Heart left ventricle (tissue), 16 donors: ENCODE results near the gene DDX31. TPM values are rescaled to one million over a fixed set of nuclear protein-coding genes. Genes with fewer than 3 reads are reported as not detected.

ENCODE experiments used
- ATAC-seq, 4 donors: fragments of 200-7000 bp; cut with Tn5 transposase; one replicate each; pipeline ENCODE4 v1.9.1; 2020 to 2022; ENCODE audit warnings: moderate library complexity in 4 of 4, mild to moderate bottlenecking in 3 of 4, moderate number of reproducible peaks in 1 of 4
- DNase-seq, 5 donors: peaks; one replicate each; pipeline ENCODE4 v3.0.0-alpha.2; 2020
- H3K27ac ChIP-seq, 12 donors: fragments of 200-600 bp; sonication (generic) in 4 of 12; one replicate each; pipeline versions ENCODE4 v1.5.0 to v1.8.0; 2016 to 2022; ENCODE audit warnings: mild to moderate bottlenecking in 2 of 12
- H3K27me3 ChIP-seq, 9 donors: fragments of 200-600 bp; sonication (generic) in 2 of 9; one replicate each; pipeline versions ENCODE4 v1.5.1 to v1.8.0; 2016 to 2022; ENCODE audit warnings: mild to moderate bottlenecking in 3 of 9
- H3K36me3 ChIP-seq, 9 donors: fragments of 200-600 bp; sonication (generic) in 2 of 9; one replicate each; pipeline versions ENCODE4 v1.5.0 to v1.8.0; 2018 to 2022; ENCODE audit warnings: mild to moderate bottlenecking in 2 of 9
- H3K4me1 ChIP-seq, 12 donors: fragments of 200-600 bp; sonication (generic) in 4 of 12; one replicate each; pipeline versions ENCODE4 v1.5.0 to v1.8.0; 2016 to 2022; ENCODE audit warnings: mild to moderate bottlenecking in 3 of 12
- H3K4me3 ChIP-seq, 12 donors: fragments of 200-600 bp; sonication (generic) in 4 of 12; one replicate each; pipeline versions ENCODE4 v1.5.0 to v1.8.0; 2017 to 2022; ENCODE audit warnings: mild to moderate bottlenecking in 9 of 12, moderate library complexity in 4 of 12
- H3K9me3 ChIP-seq, 12 donors: fragments of 200-600 bp; sonication (generic) in 4 of 12; one replicate each; pipeline versions ENCODE4 v1.5.0 to v1.8.0; 2016 to 2022; ENCODE audit warnings: mild to moderate bottlenecking in 1 of 12
- POLR2A ChIP-seq, 2 donors: fragments of 450-650 bp; IDR thresholded peaks; one replicate each; pipeline ENCODE4 v1.6.1; 2017; ENCODE audit warnings: antibody characterized with exemption in 2 of 2, mild to moderate bottlenecking in 2 of 2, moderate library complexity in 2 of 2
- WGBS, 4 donors: extraction: QIAGEN DNeasy Blood & Tissue Kit in 2 of 4; methylation state at CpG; one replicate each; pipeline versions ENCODE4 v1.1.5 to v1.1.7; 2013 to 2018; 5-methylcytosine and 5-hydroxymethylcytosine counted together
- intact Hi-C, 10 donors: fragments of 100-400 bp; cut with DNase I; formaldehyde crosslinking; loops; one replicate each; pipeline versions ENCODE4 v1.11.1 to v1.14.2; 2022
- polyA plus RNA-seq, 2 donors: library from polyadenylated mRNA; stranded (reverse); fragments of 200-250 nt; gene quantifications; one replicate each; pipeline ENCODE4 v1.2.3, GENCODE V29; 2013
- total RNA-seq, 9 donors: library from RNA; depleted of rRNA in 2 of 9; stranded (reverse); fragments of >200 nt in 2 of 9; fragmentation: NEBNext Ultra II Directional in 3 of 9; extraction: Animal tissue kit (Norgen Biotek cat#: 25700) in 3 of 9; gene quantifications; one replicate each; pipeline versions ENCODE4 v1.1.0 to v1.2.4, GENCODE V29; 2016 to 2023
- TF ChIP-seq, protein P1 (sequence below), 12 donors: fragments of 200-600 bp; sonication (generic) in 4 of 12; IDR thresholded peaks; one replicate each; pipeline versions ENCODE4 v1.5.0 to v1.8.0; 2018 to 2022; ENCODE audit warnings: antibody characterized with exemption in 12 of 12, mild to moderate bottlenecking in 5 of 12
- donor health status: ischemic (EF 13 %, LVEDD 7.1; RV severe dilation, severe dysfunction).
- donor health status: healthy with polysubstance abuse.
- donor health status: DM: no; HTN: yes; CAD: no.
- donor health status: DM: no; HTN: no; CAD: no.
- donor health status: ischemic (EF 25% LVEDD 6.9; RV normal size, moderate dysfunction).
- donor health status: ischemic (EF 25% LVEDD 5.7; RV mildly dilated, moderate dysfunction).
- donor health status: healthy.
- donor health status: DM: yes; HTN: yes; CAD: no.
- donor health status: ischemic (EF 35%, LVEDD 5.7; RV mildly dilated, moderate dysfunction).
- donor health status: nonischemic (EF 11% LVEDD 7.7; RV severe dilation, severe dysfunction).
- donor health status: DM: yes; HTN: yes; CAD: no.
- donor health status: PGD.
- donor health status: ischemic (EF 29% LVEDD 5.4; RV normal size, mild dysfunction).
- donor health status: nonischemic (EF 23%, LVEDD 6.1; RV moderate dilation, normal function).

Gene DDX31
- total and polyA plus RNA-seq, 11 donors = 2.4 to 7.0 (median 5.1) TPM

DNA sequence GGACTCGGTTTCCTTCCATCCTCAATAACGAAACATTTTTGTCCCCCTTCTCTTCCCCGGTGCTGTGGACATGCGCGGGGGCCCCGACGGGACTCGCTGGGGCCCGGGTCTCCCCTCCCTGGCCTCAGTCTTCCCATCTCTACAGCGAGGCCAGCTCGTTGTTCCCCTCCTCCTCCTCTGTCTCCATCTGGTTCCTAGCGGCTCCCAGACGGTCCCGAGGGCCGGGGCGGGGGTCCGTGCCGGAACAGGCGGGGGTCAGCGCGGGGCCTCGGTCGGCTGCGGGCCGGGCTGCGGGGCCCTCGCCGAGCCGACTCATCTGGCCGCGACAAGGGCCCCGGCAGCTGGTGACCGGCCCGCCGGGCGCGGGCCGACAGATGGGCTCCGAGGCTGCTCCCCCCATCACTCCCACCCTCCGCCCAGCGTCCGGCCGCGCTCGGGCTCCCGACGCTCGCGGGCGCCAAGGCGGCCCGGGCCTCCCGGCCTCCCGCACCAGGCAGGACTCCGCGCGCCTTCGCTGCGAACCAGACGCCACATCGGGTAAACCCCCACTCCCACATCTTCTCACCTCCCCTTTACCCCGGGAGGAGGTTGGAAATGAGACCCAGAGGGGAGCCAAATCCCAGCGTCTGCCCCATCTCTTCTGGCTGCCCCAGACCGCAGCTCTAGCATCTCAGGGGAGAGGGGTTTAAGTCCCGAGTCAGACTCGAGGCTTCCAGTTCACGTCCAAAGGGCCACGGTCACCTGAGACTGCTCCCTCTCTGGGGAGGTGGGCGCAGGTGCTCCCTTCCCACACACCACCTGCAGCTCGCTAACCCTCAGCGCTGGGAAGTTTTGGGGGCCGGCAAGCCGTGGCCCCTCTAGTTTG, 79.2 kb downstream of the DDX31 start:
- intact Hi-C loops = no loop called here
- H3K27me3 ChIP-seq = peaks cover 49 to 68% (median 64%) of the 10 kb centered on the region in 9 donors
- no peak for DNase-seq
- H3K36me3 ChIP-seq = peaks cover 0 to 26% (median 15%) of the 10 kb centered on the region in 9 donors
- WGBS, 4 donors = 2 to 4% (median 3%) methylated on average over 29 to 73 of the region's 73 CpGs
- H3K9me3 ChIP-seq = no peaks in the 10 kb centered on the region
- H3K4me3 ChIP-seq = no peak overlapping the region
- ATAC-seq = no peak
- no peak overlapping the region for H3K27ac ChIP-seq
- peaks cover 0 to 32% (median 1%) of the 10 kb centered on the region in 12 donors for H3K4me1 ChIP-seq
- no peak for TF ChIP-seq POLR2A (IDR thresholded peaks at IDR 0.05)
- TF ChIP-seq, protein P1, sequence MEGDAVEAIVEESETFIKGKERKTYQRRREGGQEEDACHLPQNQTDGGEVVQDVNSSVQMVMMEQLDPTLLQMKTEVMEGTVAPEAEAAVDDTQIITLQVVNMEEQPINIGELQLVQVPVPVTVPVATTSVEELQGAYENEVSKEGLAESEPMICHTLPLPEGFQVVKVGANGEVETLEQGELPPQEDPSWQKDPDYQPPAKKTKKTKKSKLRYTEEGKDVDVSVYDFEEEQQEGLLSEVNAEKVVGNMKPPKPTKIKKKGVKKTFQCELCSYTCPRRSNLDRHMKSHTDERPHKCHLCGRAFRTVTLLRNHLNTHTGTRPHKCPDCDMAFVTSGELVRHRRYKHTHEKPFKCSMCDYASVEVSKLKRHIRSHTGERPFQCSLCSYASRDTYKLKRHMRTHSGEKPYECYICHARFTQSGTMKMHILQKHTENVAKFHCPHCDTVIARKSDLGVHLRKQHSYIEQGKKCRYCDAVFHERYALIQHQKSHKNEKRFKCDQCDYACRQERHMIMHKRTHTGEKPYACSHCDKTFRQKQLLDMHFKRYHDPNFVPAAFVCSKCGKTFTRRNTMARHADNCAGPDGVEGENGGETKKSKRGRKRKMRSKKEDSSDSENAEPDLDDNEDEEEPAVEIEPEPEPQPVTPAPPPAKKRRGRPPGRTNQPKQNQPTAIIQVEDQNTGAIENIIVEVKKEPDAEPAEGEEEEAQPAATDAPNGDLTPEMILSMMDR (IDR thresholded peaks at IDR 0.05) = no peak

DNA sequence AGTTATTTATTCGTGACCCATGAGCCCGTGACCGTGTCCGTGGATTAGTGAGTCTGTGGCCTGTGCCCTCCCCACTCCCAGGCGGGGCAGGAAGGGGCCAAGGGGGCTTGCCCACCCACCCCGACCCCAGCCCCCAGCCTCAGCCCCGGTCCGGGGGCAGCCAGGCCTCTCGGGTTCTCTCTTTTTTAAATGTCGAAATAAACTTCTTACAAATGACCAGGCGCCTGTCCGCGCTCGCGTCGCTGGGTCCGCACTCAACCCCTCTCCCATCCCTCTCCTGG, 79.8 kb downstream of the DDX31 start:
- ATAC-seq (no peak), DNase-seq (no peak)
- intact Hi-C loops = no loop called here
- Histone ChIP-seq H3K36me3 (peaks cover 0 to 20% (median 10%) of the 10 kb centered on the region in 9 donors), H3K4me1 (peaks cover 0 to 32% (median 1%) of the 10 kb centered on the region in 12 donors), H3K9me3 (no peaks in the 10 kb centered on the region), H3K27me3 (peaks cover 55 to 73% (median 69%) of the 10 kb centered on the region in 9 donors), H3K27ac (no peak overlapping the region), H3K4me3 (no peak overlapping the region)
- whole genome bisulfite sequencing, 4 donors = 3 to 5% (median 4%) methylated on average over 11 to 17 of the region's 17 CpGs
- no peak for TF ChIP-seq POLR2A (IDR thresholded peaks at IDR 0.05)
- TF ChIP-seq, protein P1 (IDR thresholded peaks at IDR 0.05) = no peak

DNA sequence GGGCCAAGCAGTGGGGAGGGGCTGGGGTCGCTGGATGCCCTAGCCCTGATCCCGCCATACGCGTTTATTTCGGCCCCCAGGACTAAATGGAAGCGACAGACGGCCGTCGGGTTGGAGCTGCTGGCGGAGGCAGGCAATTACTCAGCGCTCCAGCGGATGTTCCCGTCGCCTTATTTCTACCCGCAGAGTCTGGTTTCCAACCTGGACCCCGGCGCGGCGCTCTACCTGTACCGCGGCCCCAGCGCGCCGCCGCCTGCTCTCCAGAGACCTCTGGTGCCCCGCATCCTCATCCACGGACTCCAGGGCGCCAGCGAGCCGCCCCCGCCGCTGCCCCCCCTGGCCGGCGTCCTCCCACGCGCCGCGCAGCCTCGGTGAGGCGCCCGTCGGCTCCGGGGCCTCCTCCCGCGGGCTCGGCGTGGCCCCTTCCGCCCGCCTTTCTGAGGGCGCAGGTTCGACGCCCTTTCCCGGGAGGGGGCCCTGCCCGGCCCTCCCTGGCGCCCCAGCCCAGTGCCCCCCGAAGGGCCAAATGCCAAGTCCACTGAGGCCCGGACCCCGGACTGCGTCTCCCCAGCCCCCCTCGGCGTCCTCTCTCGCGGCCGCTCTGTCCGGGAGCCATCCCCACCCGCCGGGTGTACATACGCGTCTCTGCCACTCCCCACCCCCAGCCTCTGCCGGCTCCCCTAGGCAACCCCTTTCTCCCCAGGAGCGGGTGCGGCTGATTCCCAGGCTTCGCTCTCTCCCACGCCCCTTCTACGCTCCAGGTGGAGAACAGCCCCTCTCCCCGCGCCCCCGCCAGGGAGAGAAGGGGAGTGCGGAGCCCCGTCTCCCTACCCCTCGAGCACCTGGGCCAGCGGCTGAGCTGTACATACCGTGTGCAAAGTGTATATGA, 80.4 kb downstream of the DDX31 start:
- WGBS, 4 donors = 3 to 4% (median 3%) methylated on average over 41 to 83 of the region's 83 CpGs
- TF ChIP-seq, protein P1 (IDR thresholded peaks at IDR 0.05) = no peak
- no peak for TF ChIP-seq POLR2A (IDR thresholded peaks at IDR 0.05)
- H3K4me1 ChIP-seq = peaks cover 0 to 32% (median 1%) of the 10 kb centered on the region in 12 donors
- H3K36me3 ChIP-seq = peaks cover 0 to 14% (median 4%) of the 10 kb centered on the region in 9 donors
- no peak for ATAC-seq
- H3K27me3 ChIP-seq = peaks cover 60 to 79% (median 75%) of the 10 kb centered on the region in 9 donors
- no peak overlapping the region for H3K4me3 ChIP-seq
- intact Hi-C loops = no loop called here
- H3K9me3 ChIP-seq = no peaks in the 10 kb centered on the region
- DNase-seq = no peak
- no peak overlapping the region for H3K27ac ChIP-seq
